GM23248 (cell line): ENCODE measurements around the gene RHBDF1.
"Not testable (repeated sequence)": the region's sequence is repeated elsewhere in the genome, so short reads cannot be mapped to it uniquely, and the experiment has no call there.

Source experiments
- EZH2 ChIP-seq: fragments of 200-600 bp; sonication (generic); IDR thresholded peaks from 2 replicates; pipeline ENCODE4 v1.6.1; 2018; ENCODE audit warnings: antibody characterized with exemption, mild to moderate bottlenecking; ENCODE audit not compliant: insufficient read depth, poor library complexity, severe bottlenecking
- EZH2phosphoT487 ChIP-seq: fragments of 200-600 bp; sonication (generic); IDR thresholded peaks from 2 replicates; pipeline ENCODE4 v1.6.1; 2018; ENCODE audit warnings: antibody characterized with exemption, moderate library complexity, mild to moderate bottlenecking, low read depth; ENCODE audit not compliant: insufficient read depth

DNA sequence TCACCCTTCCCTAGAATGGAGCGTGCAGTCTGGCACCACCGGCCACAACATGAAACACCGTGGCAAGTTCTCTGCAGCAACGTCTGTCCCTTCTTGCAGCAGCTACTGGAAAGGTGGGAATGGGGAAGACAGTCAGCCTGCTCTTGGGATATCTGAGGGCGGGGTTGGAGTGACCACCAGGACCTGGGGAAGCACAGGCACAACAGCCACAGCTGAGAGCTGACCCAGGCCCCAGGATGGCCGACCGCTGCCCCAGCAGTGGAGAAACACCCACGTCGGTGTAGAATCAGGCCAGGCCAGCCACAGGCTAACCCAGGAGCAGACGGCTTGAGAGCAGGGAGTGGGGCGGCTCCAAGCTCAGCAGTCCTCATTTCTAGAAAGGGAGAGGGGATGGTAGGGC, 34.2 kb downstream of the RHBDF1 start:
- TF ChIP-seq EZH2, EZH2phosphoT487: not testable (repeated sequence)
